Keratinocyte (primary cell): ENCODE results near the gene GJA4. TPM values are rescaled to one million over a fixed set of nuclear protein-coding genes. Genes with fewer than 3 reads are reported as not detected.

Experiments used
- DNase-seq: peaks from one replicate; pipeline ENCODE4 v3.0.0-alpha.2; 2011; ENCODE audit warnings: low read depth, missing footprints, low spot score
- FAIRE-seq: peaks from 2 replicates; lab custom pipeline; 2011; peaks lifted over from hg19 to GRCh38; lab: Jason Lieb, UNC
- H2AFZ ChIP-seq: 2 replicates; pipeline ENCODE4 v1.6.0; 2012; ENCODE audit warnings: low read length, control low read depth, inconsistent platforms; ENCODE audit not compliant: control insufficient read depth
- H3K27ac ChIP-seq: 2 replicates; pipeline ENCODE4 v1.5.1; 2011; ENCODE audit warnings: low read length; ENCODE audit not compliant: control insufficient read depth, insufficient read depth
- H3K27me3 ChIP-seq: 3 replicates; pipeline ENCODE4 v1.6.0; 2011; ENCODE audit warnings: low read length; ENCODE audit not compliant: control insufficient read depth, insufficient read depth; ENCODE audit errors: extremely low read depth
- H3K36me3 ChIP-seq, 2 experiments: 2 replicates in 1 of 2; 3 replicates in 1 of 2; pipeline ENCODE4 v1.5.1; 2011; ENCODE audit warnings: low read length in 2 of 2, mild to moderate bottlenecking in 1 of 2; ENCODE audit not compliant: control insufficient read depth in 2 of 2, insufficient read depth in 2 of 2; ENCODE audit errors: extremely low read depth in 1 of 2
- H3K4me1 ChIP-seq: 3 replicates; pipeline ENCODE4 v1.5.1; 2011; ENCODE audit warnings: low read length; ENCODE audit not compliant: control insufficient read depth, insufficient read depth; ENCODE audit errors: extremely low read depth
- H3K4me2 ChIP-seq: 3 replicates; pipeline ENCODE4 v1.6.0; 2011; ENCODE audit warnings: low read depth, low read length; ENCODE audit not compliant: control insufficient read depth, insufficient read depth; ENCODE audit errors: extremely low read depth
- H3K4me3 ChIP-seq, 3 experiments: fragments of 200-600 bp in 1 of 3; sonication (generic) in 1 of 3; 2 replicates in 2 of 3; 3 replicates in 1 of 3; pipeline ENCODE4 v1.5.1; 2011 to 2016; ENCODE audit warnings: low read length in 3 of 3, mild to moderate bottlenecking in 3 of 3, control low read depth in 2 of 3, inconsistent platforms in 1 of 3, low read depth in 1 of 3, mixed read lengths in 1 of 3, mixed run types in 1 of 3, moderate library complexity in 1 of 3; ENCODE audit not compliant: control insufficient read depth in 2 of 3, insufficient read depth in 2 of 3; ENCODE audit errors: extremely low read depth in 1 of 3
- H3K79me2 ChIP-seq: 2 replicates; pipeline ENCODE4 v1.6.0; 2012; ENCODE audit warnings: low read length; ENCODE audit not compliant: control insufficient read depth, insufficient read depth
- H3K9ac ChIP-seq: 3 replicates; pipeline ENCODE4 v1.6.0; 2011; ENCODE audit warnings: low read length; ENCODE audit not compliant: control insufficient read depth, insufficient read depth; ENCODE audit errors: extremely low read depth
- H3K9me1 ChIP-seq: 3 replicates; pipeline ENCODE4 v1.6.0; 2011; ENCODE audit warnings: low read length; ENCODE audit not compliant: control insufficient read depth, insufficient read depth; ENCODE audit errors: extremely low read depth
- H3K9me3 ChIP-seq: 2 replicates; pipeline ENCODE4 v1.5.1; 2012; ENCODE audit warnings: low read depth, low read length; ENCODE audit not compliant: control insufficient read depth
- H4K20me1 ChIP-seq: 3 replicates; pipeline ENCODE4 v1.6.0; 2011; ENCODE audit warnings: low read length; ENCODE audit not compliant: control insufficient read depth, insufficient read depth; ENCODE audit errors: extremely low read depth
- EZH2 ChIP-seq: IDR thresholded peaks from one replicate; pipeline ENCODE4 v1.6.1; 2012; ENCODE audit warnings: inconsistent platforms, mild to moderate bottlenecking, low read length, moderate library complexity
- dilution Hi-C: fragments of 300-500 bp; cut with MboI; formaldehyde crosslinking; loops from one replicate; pipeline ENCODE4 v1.7.0; 2020; ENCODE audit warnings: low sequenced_read_pairs; ENCODE audit not compliant: extremely low pct_ligation_motif_present
- polyA plus RNA-seq, 5 experiments: library from polyadenylated mRNA; depleted of rRNA in 3 of 5; stranded (reverse) in 3 of 5; stranded (forward) in 1 of 5; unstranded in 1 of 5; fragments of >200 nt; gene quantifications; 1 replicate in 1 of 5; 2 replicates in 3 of 5; 3 replicates in 1 of 5; pipeline versions ENCODE4 v1.2.1 to v1.2.3, GENCODE V29; 2011 to 2012; ENCODE audit warnings: missing spikeins in 2 of 5, low read depth in 1 of 5, low replicate concordance in 1 of 5
- TF ChIP-seq, protein P1 (sequence below), 3 experiments: IDR thresholded peaks in 1 of 3; conservative IDR thresholded peaks in 1 of 3; optimal IDR thresholded peaks in 1 of 3; 2 replicates in 2 of 3; 3 replicates in 1 of 3; pipeline versions ENCODE3 to v1.5.1; 2011; ENCODE audit warnings: low read length in 3 of 3, mild to moderate bottlenecking in 3 of 3, moderate library complexity in 2 of 3, control low read depth in 1 of 3, inconsistent platforms in 1 of 3; ENCODE audit not compliant: insufficient read depth in 2 of 3; ENCODE audit errors: extremely low read depth in 1 of 3

The GJA4 gene
- polyA plus RNA-seq, 1 donor (not counting 4 experiments of a cell fraction or from before 2014, with no cell fraction given), result not detected

DNA sequence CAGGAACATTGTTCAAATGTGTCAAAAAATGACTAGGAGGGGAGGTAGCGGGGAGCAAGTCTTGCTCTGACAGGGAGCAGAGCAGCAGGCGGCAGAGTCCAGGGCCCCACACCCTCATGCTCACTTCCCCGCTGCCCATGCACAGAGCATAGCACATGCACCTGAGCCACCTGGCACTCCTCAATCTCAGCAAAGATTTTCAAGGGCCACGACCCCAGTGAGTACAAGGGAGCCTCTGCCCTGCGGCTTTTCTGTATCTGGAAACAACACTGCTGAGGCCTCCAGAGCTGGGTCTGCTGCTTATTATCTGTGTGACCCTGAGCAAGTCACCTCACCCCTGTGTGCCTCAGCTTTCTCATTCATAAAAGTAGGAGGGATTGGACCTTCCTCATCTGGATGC, 12.8 kb upstream of the GJA4 start:
- H3K27me3 ChIP-seq, result no peaks in the 10 kb centered on the region
- TF ChIP-seq EZH2, result no peak
- TF ChIP-seq, protein P1, sequence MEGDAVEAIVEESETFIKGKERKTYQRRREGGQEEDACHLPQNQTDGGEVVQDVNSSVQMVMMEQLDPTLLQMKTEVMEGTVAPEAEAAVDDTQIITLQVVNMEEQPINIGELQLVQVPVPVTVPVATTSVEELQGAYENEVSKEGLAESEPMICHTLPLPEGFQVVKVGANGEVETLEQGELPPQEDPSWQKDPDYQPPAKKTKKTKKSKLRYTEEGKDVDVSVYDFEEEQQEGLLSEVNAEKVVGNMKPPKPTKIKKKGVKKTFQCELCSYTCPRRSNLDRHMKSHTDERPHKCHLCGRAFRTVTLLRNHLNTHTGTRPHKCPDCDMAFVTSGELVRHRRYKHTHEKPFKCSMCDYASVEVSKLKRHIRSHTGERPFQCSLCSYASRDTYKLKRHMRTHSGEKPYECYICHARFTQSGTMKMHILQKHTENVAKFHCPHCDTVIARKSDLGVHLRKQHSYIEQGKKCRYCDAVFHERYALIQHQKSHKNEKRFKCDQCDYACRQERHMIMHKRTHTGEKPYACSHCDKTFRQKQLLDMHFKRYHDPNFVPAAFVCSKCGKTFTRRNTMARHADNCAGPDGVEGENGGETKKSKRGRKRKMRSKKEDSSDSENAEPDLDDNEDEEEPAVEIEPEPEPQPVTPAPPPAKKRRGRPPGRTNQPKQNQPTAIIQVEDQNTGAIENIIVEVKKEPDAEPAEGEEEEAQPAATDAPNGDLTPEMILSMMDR (optimal IDR thresholded peaks at IDR 0.05 in 1 of 3, IDR thresholded peaks at IDR 0.05 in 1 of 3, conservative IDR thresholded peaks at IDR 0.05 in 1 of 3; ENCODE audit: extremely low read depth in 1 of 3, insufficient read depth in 2 of 3, low read length in 3 of 3), result no peak
- no peaks in the 10 kb centered on the region for H3K9me3 ChIP-seq
- H3K79me2 ChIP-seq, result peaks cover 41% of the 10 kb centered on the region
- no peaks in the 10 kb centered on the region for H3K9me1 ChIP-seq
- peaks cover under 1 to 16% of the 10 kb centered on the region in 2 experiments for H3K36me3 ChIP-seq
- peak overlapping the region; percentile 94 for H3K27ac ChIP-seq
- H2AFZ ChIP-seq, result no peak overlapping the region
- H4K20me1 ChIP-seq, result peaks cover 4% of the 10 kb centered on the region
- peaks cover 58% of the 10 kb centered on the region for H3K4me1 ChIP-seq
- peak overlapping the region; percentile 87 for H3K4me2 ChIP-seq
- H3K4me3 ChIP-seq, result peak overlapping the region in 1 of 3 experiments; percentile 2
- DNase-seq (no peak), FAIRE-seq (no peak)
- H3K9ac ChIP-seq, result peak overlapping the region; percentile 96
- dilution Hi-C loops, result no loop called here

DNA sequence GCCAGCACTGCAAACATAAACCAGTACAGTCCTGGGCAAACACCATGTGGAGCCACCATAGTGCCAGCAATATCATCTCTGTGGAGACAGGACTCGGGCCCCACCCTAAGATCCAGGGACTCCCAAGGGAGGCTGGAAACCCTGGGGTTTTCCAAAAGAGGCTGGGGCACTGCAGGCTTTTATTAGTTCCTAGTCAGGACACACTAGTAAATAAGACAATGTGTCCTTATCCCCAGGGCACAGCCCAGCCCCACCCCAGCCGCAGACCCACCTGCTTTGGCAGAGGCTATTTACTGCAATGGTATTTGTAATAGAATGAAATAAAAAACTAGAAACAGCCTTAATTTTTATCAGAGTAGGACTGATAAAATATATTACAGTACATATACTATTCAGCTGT, 12.3 kb upstream of the GJA4 start:
- Histone ChIP-seq H3K4me1 (peaks cover 63% of the 10 kb centered on the region), H3K4me2 (peak overlapping the region; percentile 87), H3K27me3 (no peaks in the 10 kb centered on the region), H3K9ac (peak overlapping the region; percentile 96), H3K27ac (peak overlapping the region; percentile 94), H3K79me2 (peaks cover 47% of the 10 kb centered on the region), H4K20me1 (peaks cover 4% of the 10 kb centered on the region), H3K36me3 (peaks cover 6 to 20% of the 10 kb centered on the region in 2 experiments), H3K9me1 (no peaks in the 10 kb centered on the region), H3K4me3 (peak overlapping the region; percentile 69 to 93 (median 93)), H3K9me3 (no peaks in the 10 kb centered on the region), H2AFZ (no peak overlapping the region)
- dilution Hi-C loops, result no loop called here
- TF ChIP-seq, protein P1 (optimal IDR thresholded peaks at IDR 0.05 in 1 of 3, IDR thresholded peaks at IDR 0.05 in 1 of 3, conservative IDR thresholded peaks at IDR 0.05 in 1 of 3; ENCODE audit: extremely low read depth in 1 of 3, insufficient read depth in 2 of 3, low read length in 3 of 3), result no peak
- TF ChIP-seq EZH2, result no peak
- DNase-seq (no peak), FAIRE-seq (peak; percentile 49)
